SK-N-SH treated with all-trans-retinoic acid at 6 μM for 48 hours (cell line): Measurements from ENCODE around the gene KIRREL3.

ENCODE experiments used
- ATAC-seq: fragments of 200-7000 bp; cut with Tn5 transposase; 3 replicates; pipeline ENCODE4 v1.9.1; 2020; ENCODE audit warnings: mild to moderate bottlenecking, moderate library complexity
- BACH2 ChIP-seq: fragments of 250-450 bp; sonication (Bioruptor Pico); IDR thresholded peaks from 2 replicates; pipeline ENCODE4 v1.9.0; 2021; ENCODE audit warnings: mild to moderate bottlenecking, borderline replicate concordance
- CREB5 ChIP-seq: fragments of 250-450 bp; sonication (Bioruptor Pico); IDR thresholded peaks from 2 replicates; pipeline ENCODE4 v1.5.1; 2020; ENCODE audit warnings: low read depth, mild to moderate bottlenecking, moderate library complexity
- CSDC2 ChIP-seq: fragments of 250-450 bp; sonication (Bioruptor Pico); IDR thresholded peaks from 2 replicates; pipeline ENCODE4 v1.5.0; 2020; ENCODE audit warnings: mild to moderate bottlenecking, moderate library complexity
- ESRRG ChIP-seq: fragments of 250-450 bp; sonication (Bioruptor Pico); IDR thresholded peaks from 2 replicates; pipeline ENCODE4 v1.6.1; 2021; ENCODE audit warnings: mild to moderate bottlenecking
- GLIS3 ChIP-seq: fragments of 250-450 bp; sonication (Bioruptor Pico); IDR thresholded peaks from 2 replicates; pipeline ENCODE4 v1.5.0; 2020; ENCODE audit warnings: mild to moderate bottlenecking, moderate library complexity
- ISL1 ChIP-seq: fragments of 250-450 bp; sonication (Bioruptor Pico); IDR thresholded peaks from 2 replicates; pipeline ENCODE4 v2.1.2; 2022; ENCODE audit warnings: mild to moderate bottlenecking, moderate library complexity
- OSR1 ChIP-seq: fragments of 250-450 bp; sonication (Bioruptor Pico); IDR thresholded peaks from 2 replicates; pipeline ENCODE4 v1.8.0; 2022; ENCODE audit warnings: moderate library complexity, mild to moderate bottlenecking, inconsistent platforms
- PATZ1 ChIP-seq: fragments of 250-450 bp; sonication (Bioruptor Pico); IDR thresholded peaks from 2 replicates; pipeline ENCODE4 v1.8.0; 2020; ENCODE audit warnings: mild to moderate bottlenecking, moderate library complexity, borderline replicate concordance
- POU6F1 ChIP-seq: fragments of 250-450 bp; sonication (Bioruptor Pico); IDR thresholded peaks from 2 replicates; pipeline ENCODE4 v1.8.0; 2021; ENCODE audit warnings: low read depth, mild to moderate bottlenecking, moderate library complexity, borderline replicate concordance
- PPARA ChIP-seq: fragments of 250-450 bp; sonication (Bioruptor Pico); IDR thresholded peaks from 2 replicates; pipeline ENCODE4 v1.5.0; 2020; ENCODE audit warnings: mild to moderate bottlenecking, borderline replicate concordance
- TCF4 ChIP-seq: fragments of 250-450 bp; sonication (Bioruptor Pico); IDR thresholded peaks from 2 replicates; pipeline ENCODE4 v1.8.0; 2021; ENCODE audit warnings: mild to moderate bottlenecking, moderate library complexity, borderline replicate concordance
- TOX ChIP-seq: fragments of 250-450 bp; sonication (Bioruptor Pico); IDR thresholded peaks from 2 replicates; pipeline ENCODE4 v1.8.0; 2021; ENCODE audit warnings: mild to moderate bottlenecking, moderate library complexity, borderline replicate concordance
- TSHZ2 ChIP-seq: fragments of 250-450 bp; sonication (Bioruptor Pico); IDR thresholded peaks from 2 replicates; pipeline ENCODE4 v1.5.0; 2020; ENCODE audit warnings: mild to moderate bottlenecking, moderate library complexity
- ZC3H10 ChIP-seq: fragments of 250-450 bp; sonication (Bioruptor Pico); IDR thresholded peaks from 2 replicates; pipeline ENCODE4 v1.5.1; 2021; ENCODE audit warnings: mild to moderate bottlenecking, moderate library complexity
- ZFP3 ChIP-seq: fragments of 250-450 bp; sonication (Bioruptor Pico); IDR thresholded peaks from 2 replicates; pipeline ENCODE4 v1.5.0; 2020; ENCODE audit warnings: mild to moderate bottlenecking, moderate library complexity
- ZFP30 ChIP-seq: fragments of 450-650 bp; formaldehyde crosslinking; IDR thresholded peaks from 2 replicates; pipeline ENCODE4 v1.5.0; 2022; ENCODE audit warnings: mild to moderate bottlenecking, moderate library complexity
- ZNF565 ChIP-seq: fragments of 450-650 bp; formaldehyde crosslinking; conservative IDR thresholded peaks from 2 replicates; pipeline ENCODE4 v1.5.0; 2020; ENCODE audit warnings: low read depth, mild to moderate bottlenecking, moderate library complexity
- ZNF8 ChIP-seq: fragments of 450-650 bp; formaldehyde crosslinking; IDR thresholded peaks from 2 replicates; pipeline ENCODE4 v1.5.0; 2020; ENCODE audit warnings: mild to moderate bottlenecking, moderate library complexity
- TF ChIP-seq, protein P1 (sequence below): fragments of 250-450 bp; sonication (Bioruptor Pico); IDR thresholded peaks from 2 replicates; pipeline ENCODE4 v1.5.1; 2021; ENCODE audit warnings: mild to moderate bottlenecking, moderate library complexity

KIRREL3 gene

GRCh38 chr11:126564566-126564965 lies 436.0 kb downstream of the KIRREL3 start:
- TF ChIP-seq ZNF565 (CRISPR knock-in tag) (no peak), TSHZ2 (CRISPR knock-in tag) (no peak), ZFP30 (CRISPR knock-in tag) (no peak), OSR1 (no peak), ZC3H10 (CRISPR knock-in tag) (no peak), TCF4 (CRISPR knock-in tag) (no peak), CSDC2 (no peak), PPARA (CRISPR knock-in tag) (no peak), POU6F1 (CRISPR knock-in tag) (no peak), GLIS3 (CRISPR knock-in tag) (no peak), CREB5 (CRISPR knock-in tag) (no peak), ISL1 (CRISPR knock-in tag) (no peak)
- no peak for ATAC-seq

- peak; percentile 66; the same call in 2 of the 3 replicates for ATAC-seq
- no peak for TF ChIP-seq TCF4 (CRISPR knock-in tag)
- TF ChIP-seq, protein P1, sequence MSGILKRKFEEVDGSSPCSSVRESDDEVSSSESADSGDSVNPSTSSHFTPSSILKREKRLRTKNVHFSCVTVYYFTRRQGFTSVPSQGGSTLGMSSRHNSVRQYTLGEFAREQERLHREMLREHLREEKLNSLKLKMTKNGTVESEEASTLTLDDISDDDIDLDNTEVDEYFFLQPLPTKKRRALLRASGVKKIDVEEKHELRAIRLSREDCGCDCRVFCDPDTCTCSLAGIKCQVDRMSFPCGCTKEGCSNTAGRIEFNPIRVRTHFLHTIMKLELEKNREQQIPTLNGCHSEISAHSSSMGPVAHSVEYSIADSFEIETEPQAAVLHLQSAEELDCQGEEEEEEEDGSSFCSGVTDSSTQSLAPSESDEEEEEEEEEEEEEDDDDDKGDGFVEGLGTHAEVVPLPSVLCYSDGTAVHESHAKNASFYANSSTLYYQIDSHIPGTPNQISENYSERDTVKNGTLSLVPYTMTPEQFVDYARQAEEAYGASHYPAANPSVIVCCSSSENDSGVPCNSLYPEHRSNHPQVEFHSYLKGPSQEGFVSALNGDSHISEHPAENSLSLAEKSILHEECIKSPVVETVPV (CRISPR knock-in tag) = no peak
- no peak for TF ChIP-seq ZFP30 (CRISPR knock-in tag)
- TF ChIP-seq ESRRG (CRISPR knock-in tag) = no peak
- TF ChIP-seq GLIS3 (CRISPR knock-in tag) = no peak
- TF ChIP-seq CREB5 (CRISPR knock-in tag) = no peak
- no peak for TF ChIP-seq BACH2 (CRISPR knock-in tag)
- TF ChIP-seq OSR1 = no peak
- no peak for TF ChIP-seq PPARA (CRISPR knock-in tag)
- no peak for TF ChIP-seq TOX (CRISPR knock-in tag)
- TF ChIP-seq PATZ1 (CRISPR knock-in tag) = no peak
- no peak for TF ChIP-seq ZFP3
- TF ChIP-seq, all 23 proteins: peak for 0
These were observed 439.2 kb downstream of the KIRREL3 start for GRCh38 chr11:126561327-126561893.

DNA sequence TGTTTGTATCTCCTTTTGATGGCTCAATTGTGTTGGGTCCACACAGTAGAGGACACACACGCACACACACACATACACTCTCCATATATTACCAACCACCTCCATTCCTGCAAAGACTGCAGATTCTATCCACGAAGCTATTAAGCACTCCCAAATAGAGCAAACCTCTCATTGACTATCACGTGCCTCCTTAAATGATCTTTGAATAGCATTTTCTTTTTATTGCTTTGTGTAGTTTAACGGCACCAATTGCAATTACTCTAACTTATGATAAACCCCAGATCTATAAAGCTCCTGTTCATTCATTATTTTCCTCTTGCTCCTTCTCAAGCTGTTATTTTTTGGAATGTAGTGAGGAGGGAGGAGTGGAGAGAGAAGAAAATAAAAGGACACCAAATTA lies 440.3 kb downstream of the KIRREL3 start:
- no peak for ATAC-seq
- no peak for TF ChIP-seq ISL1 (CRISPR knock-in tag)
- no peak for TF ChIP-seq TSHZ2 (CRISPR knock-in tag)
- no peak for TF ChIP-seq TCF4 (CRISPR knock-in tag)
- no peak for TF ChIP-seq ZFP3
- TF ChIP-seq PPARA (CRISPR knock-in tag) = no peak
- TF ChIP-seq ZC3H10 (CRISPR knock-in tag) = no peak
- TF ChIP-seq TOX (CRISPR knock-in tag) = no peak
- no peak for TF ChIP-seq ZNF8 (CRISPR knock-in tag)
- TF ChIP-seq PATZ1 (CRISPR knock-in tag) = no peak
- no peak for TF ChIP-seq BACH2 (CRISPR knock-in tag)
- TF ChIP-seq OSR1 = no peak
